Type B pancreatic cell (in vitro differentiated cells): ENCODE data around the gene FABP3. TPM values are rescaled to one million over a fixed set of nuclear protein-coding genes. Genes with fewer than 3 reads are reported as not detected.

Experiments used
- DNase-seq: peaks from one replicate; pipeline ENCODE4 v3.0.0; 2021; ENCODE audit warnings: mixed read lengths; ENCODE audit not compliant: unreplicated experiment; ENCODE audit errors: extremely low spot score
- H3K27ac Mint-ChIP-seq: 2 replicates; pipeline ENCODE4 v1.8.0; 2021; ENCODE audit warnings: mild to moderate bottlenecking, mixed read lengths
- H3K27me3 Mint-ChIP-seq: 2 replicates; pipeline ENCODE4 v1.8.0; 2021; ENCODE audit warnings: mixed read lengths
- H3K36me3 Mint-ChIP-seq: 2 replicates; pipeline ENCODE4 v1.8.0; 2021; ENCODE audit warnings: mixed read lengths
- H3K4me1 Mint-ChIP-seq: one replicate; pipeline ENCODE4 v1.8.0; 2021; ENCODE audit warnings: mixed read lengths; ENCODE audit not compliant: unreplicated experiment
- H3K4me3 Mint-ChIP-seq: 2 replicates; pipeline ENCODE4 v1.8.0; 2021; ENCODE audit warnings: mild to moderate bottlenecking, mixed read lengths
- H3K9me3 Mint-ChIP-seq: 2 replicates; pipeline ENCODE4 v1.8.0; 2021; ENCODE audit warnings: mixed read lengths
- CTCF ChIP-seq: fragments of 200-600 bp; sonication (generic); conservative IDR thresholded peaks from 2 replicates; pipeline ENCODE4 v1.5.0; 2021; ENCODE audit warnings: antibody characterized with exemption, mild to moderate bottlenecking
- total RNA-seq: library from RNA; stranded (reverse); gene quantifications from 2 replicates; pipeline ENCODE4 v1.2.1, GENCODE V29; 2021; ENCODE audit warnings: low replicate concordance

Gene FABP3
- total RNA-seq, 1 donor from 2014 or later, result 16.4 TPM

- no peaks in the 10 kb centered on the region for H3K36me3 Mint-ChIP-seq
- no peak for TF ChIP-seq CTCF
- no peak for DNase-seq
- H3K4me3 Mint-ChIP-seq, result peak overlapping the region; percentile 89
- peaks cover 4% of the 10 kb centered on the region for H3K27me3 Mint-ChIP-seq
- peaks cover 45% of the 10 kb centered on the region for H3K4me1 Mint-ChIP-seq
- H3K9me3 Mint-ChIP-seq, result no peaks in the 10 kb centered on the region
- H3K27ac Mint-ChIP-seq, result peak overlapping the region; percentile 95
Measured at GRCh38 chr1:31374511-31375196, 1.8 kb upstream of the FABP3 start.

- TF ChIP-seq CTCF, result no peak
- peak overlapping the region; percentile 89 for H3K4me3 Mint-ChIP-seq
- H3K36me3 Mint-ChIP-seq, result no peaks in the 10 kb centered on the region
- no peak for DNase-seq
- H3K27me3 Mint-ChIP-seq, result peaks cover 4% of the 10 kb centered on the region
- peaks cover 42% of the 10 kb centered on the region for H3K4me1 Mint-ChIP-seq
- no peaks in the 10 kb centered on the region for H3K9me3 Mint-ChIP-seq
- H3K27ac Mint-ChIP-seq, result peak overlapping the region; percentile 95
Measured at GRCh38 chr1:31373897-31374486, 1.1 kb upstream of the FABP3 start.

GRCh38 chr1:31372751-31373055, 173 bp downstream of the FABP3 start:
- H3K36me3 Mint-ChIP-seq, result no peaks in the 10 kb centered on the region
- no peak for TF ChIP-seq CTCF
- peaks cover 4% of the 10 kb centered on the region for H3K27me3 Mint-ChIP-seq
- H3K9me3 Mint-ChIP-seq, result no peaks in the 10 kb centered on the region
- H3K27ac Mint-ChIP-seq, result peak overlapping the region; percentile 95
- peak overlapping the region; percentile 89 for H3K4me3 Mint-ChIP-seq
- DNase-seq, result no peak
- peaks cover 40% of the 10 kb centered on the region for H3K4me1 Mint-ChIP-seq

GRCh38 chr1:31372051-31372450, 825 bp downstream of the FABP3 start:
- DNase-seq, result no peak
- Mint-ChIP-seq H3K27ac (peak overlapping the region; percentile 95), H3K4me3 (peak overlapping the region; percentile 89), H3K27me3 (peaks cover 4% of the 10 kb centered on the region), H3K9me3 (no peaks in the 10 kb centered on the region), H3K4me1 (peaks cover 34% of the 10 kb centered on the region), H3K36me3 (no peaks in the 10 kb centered on the region)
- no peak for TF ChIP-seq CTCF

- DNase-seq, result no peak
- Mint-ChIP-seq H3K4me3 (peak overlapping the region; percentile 57), H3K4me1 (peaks cover 28% of the 10 kb centered on the region), H3K36me3 (no peaks in the 10 kb centered on the region), H3K27me3 (peaks cover 4% of the 10 kb centered on the region), H3K9me3 (no peaks in the 10 kb centered on the region), H3K27ac (peak overlapping the region; percentile 62)
- no peak for TF ChIP-seq CTCF
Measured at GRCh38 chr1:31371121-31371959, 1.5 kb downstream of the FABP3 start.
